GM12878 (cell line): ENCODE data around the gene ANXA4. TPM values are rescaled to one million over a fixed set of nuclear protein-coding genes. Genes with fewer than 3 reads are reported as not detected.

Experiments used
- ATAC-seq: fragments of 200-7000 bp; cut with Tn5 transposase; 3 replicates; pipeline ENCODE4 v1.9.1; 2020; ENCODE audit warnings: mild to moderate bottlenecking, moderate library complexity
- BruUV-seq: library from RNA; stranded (reverse); fragments of 400-500 nt; replicated peaks from 2 replicates; lab custom pipeline; 2021; lab: Mats Ljungman, UMichigan
- CTCF ChIA-PET: fragments of 300-600 bp; sonication (Branson Sonifier 250); formaldehyde crosslinking; extraction: SDS; loops from one replicate; lab custom pipeline; 2021; ENCODE audit warnings: inconsistent platforms; lab: Yijun Ruan, JAX
- POLR2A ChIA-PET: fragments of 350-600 bp; formaldehyde crosslinking; extraction: SDS; loops from one replicate; lab custom pipeline; 2021; ENCODE audit warnings: inconsistent platforms; lab: Charles Lee
- RAD21 ChIA-PET: fragments of 300-600 bp; sonication (Branson Sonifier 250); formaldehyde crosslinking; loops from one replicate; lab custom pipeline; 2023; ENCODE audit warnings: antibody characterized with exemption; ENCODE audit not compliant: unreplicated experiment; lab: Charles Lee
- SMC1A ChIA-PET: fragments of 300-600 bp; sonication (Branson Sonifier 250); formaldehyde crosslinking; loops from one replicate; lab custom pipeline; 2023; ENCODE audit not compliant: unreplicated experiment, uncharacterized antibody; lab: Charles Lee
- DNase-seq: peaks from one replicate; pipeline ENCODE4 v3.0.0-alpha.2; 2011; ENCODE audit warnings: low read depth, low spot score
- FAIRE-seq: peaks from 3 replicates; lab custom pipeline; 2011; peaks lifted over from hg19 to GRCh38; lab: Jason Lieb, UNC
- H2AFZ ChIP-seq: 2 replicates; pipeline ENCODE4 v1.6.0; 2011; ENCODE audit warnings: low read depth, low read length, control low read depth; ENCODE audit not compliant: control insufficient read depth
- H3K27ac ChIP-seq: 2 replicates; pipeline ENCODE4 v1.5.1; 2011; ENCODE audit warnings: control low read depth; ENCODE audit not compliant: control insufficient read depth, insufficient read depth
- H3K27me3 ChIP-seq, 2 experiments: replicated peaks in 1 of 2; 2 replicates each; pipeline versions ENCODE4 v1.6.0 to v1.6.1; 2011; ENCODE audit warnings: low read length in 1 of 2; ENCODE audit not compliant: control insufficient read depth in 2 of 2, insufficient read depth in 2 of 2
- H3K36me3 ChIP-seq, 2 experiments: 2 replicates each; pipeline ENCODE4 v1.5.1; 2011; ENCODE audit warnings: low read length in 1 of 2; ENCODE audit not compliant: control insufficient read depth in 2 of 2, insufficient read depth in 2 of 2
- H3K4me1 ChIP-seq: 2 replicates; pipeline ENCODE4 v1.6.1; 2011; ENCODE audit warnings: mild to moderate bottlenecking, low read length, moderate library complexity, mixed read lengths; ENCODE audit not compliant: control insufficient read depth, insufficient read depth
- H3K4me2 ChIP-seq: 2 replicates; pipeline ENCODE4 v1.6.0; 2011; ENCODE audit warnings: control low read depth; ENCODE audit not compliant: control insufficient read depth, insufficient read depth
- H3K4me3 ChIP-seq: fragments of 200-600 bp; sonication (generic); 2 replicates; pipeline ENCODE4 v1.5.1; 2016
- H3K79me2 ChIP-seq: 2 replicates; pipeline ENCODE4 v1.6.0; 2011; ENCODE audit warnings: low read length; ENCODE audit not compliant: control insufficient read depth, insufficient read depth
- H3K9ac ChIP-seq: 2 replicates; pipeline ENCODE4 v1.8.0; 2011; ENCODE audit warnings: low read length, control low read depth, mixed read lengths; ENCODE audit not compliant: control insufficient read depth, insufficient read depth
- H3K9me3 ChIP-seq: replicated peaks from 3 replicates; pipeline ENCODE4 v1.5.1; 2011; ENCODE audit warnings: mild to moderate bottlenecking, low read length; ENCODE audit not compliant: control insufficient read depth, insufficient read depth
- H4K20me1 ChIP-seq: 2 replicates; pipeline ENCODE4 v1.6.0; 2011; ENCODE audit not compliant: control insufficient read depth, insufficient read depth
- EGR1 ChIP-seq, 2 experiments: IDR thresholded peaks; 1 replicate in 1 of 2; 2 replicates in 1 of 2; pipeline ENCODE4 v1.6.1; 2011 to 2012; ENCODE audit warnings: low read depth in 2 of 2, low read length in 2 of 2, borderline replicate concordance in 1 of 2, mild to moderate bottlenecking in 1 of 2, moderate library complexity in 1 of 2
- HDGF ChIP-seq: fragments of 450-650 bp; IDR thresholded peaks from 2 replicates; pipeline ENCODE4 v1.6.1; 2016; ENCODE audit warnings: antibody characterized with exemption
- MAX ChIP-seq: IDR thresholded peaks from 2 replicates; pipeline ENCODE4 v1.6.1; 2012; ENCODE audit warnings: low read depth, low read length, improper control_type of control experiment
- NRF1 ChIP-seq: conservative IDR thresholded peaks from 2 replicates; pipeline ENCODE4 v1.6.1; 2011; ENCODE audit warnings: mild to moderate bottlenecking, low read depth, low read length, improper control_type of control experiment
- RB1 ChIP-seq: fragments of 450-650 bp; formaldehyde crosslinking; IDR thresholded peaks from 2 replicates; pipeline ENCODE4 v1.6.1; 2017; ENCODE audit warnings: mild to moderate bottlenecking, borderline replicate concordance
- RBBP5 ChIP-seq: fragments of 200-600 bp; sonication (generic); conservative IDR thresholded peaks from 2 replicates; pipeline ENCODE4 v1.6.1; 2016
- TCF12 ChIP-seq: IDR thresholded peaks from 2 replicates; pipeline ENCODE4 v1.6.1; 2011; ENCODE audit warnings: low read depth, mild to moderate bottlenecking, low read length
- TCF3 ChIP-seq: IDR thresholded peaks from 2 replicates; pipeline ENCODE4 v1.6.1; 2012; ENCODE audit warnings: low read depth, mild to moderate bottlenecking, low read length, borderline replicate concordance; ENCODE audit not compliant: insufficient read depth
- ZNF207 ChIP-seq: fragments of 450-650 bp; IDR thresholded peaks from 2 replicates; pipeline ENCODE4 v1.6.1; 2014; ENCODE audit warnings: antibody characterized with exemption, mild to moderate bottlenecking, borderline replicate concordance
- ZNF622 ChIP-seq: fragments of 450-650 bp; IDR thresholded peaks from 2 replicates; pipeline ENCODE4 v1.6.1; 2017; ENCODE audit warnings: mild to moderate bottlenecking, inconsistent platforms
- WGBS: methylation state at CpG from one replicate; pipeline ENCODE4 v1.1.6; 2016; ENCODE audit warnings: low lambda C conversion rate; ENCODE audit not compliant: insufficient replicate concordance, insufficient coverage; ENCODE audit errors: missing lambda C conversion rate; 5-methylcytosine and 5-hydroxymethylcytosine counted together
- in situ Hi-C: fragments of 300-500 bp; cut with MboI; formaldehyde crosslinking; loops from 9 replicates; pipeline ENCODE4 v1.14.3; 2018; ENCODE audit warnings: mixed read lengths
- intact Hi-C: fragments of 100-400 bp; cut with micrococcal nuclease; formaldehyde crosslinking; loops from one replicate; pipeline ENCODE4 v1.14.2; 2022; ENCODE audit not compliant: unreplicated experiment
- polyA plus RNA-seq, 11 experiments: library from polyadenylated mRNA; depleted of rRNA in 4 of 11; unstranded in 6 of 11; stranded (reverse) in 5 of 11; fragments of >200 nt; fragmentation: Nextera tagmentation in 4 of 11; fragmentation: Illumina TruSeq in 1 of 11; extraction: Ambion mirVana in 4 of 11; extraction: Trizol in 1 of 11; gene quantifications; 1 replicate in 1 of 11; 2 replicates in 10 of 11; pipeline versions ENCODE4 v1.2.1 to v1.2.3, GENCODE V29; 2011 to 2016; ENCODE audit warnings: inconsistent platforms in 2 of 11, missing spikeins in 2 of 11, low read depth in 1 of 11
- total RNA-seq, 4 experiments: library from RNA; depleted of rRNA in 3 of 4; stranded (reverse); fragments of >200 nt in 3 of 4; fragmentation: Illumina TruSeq in 1 of 4; extraction: Trizol in 1 of 4; gene quantifications; 2 replicates each; pipeline versions ENCODE4 v1.2.1 to v1.2.3, GENCODE V29; 2013 to 2021
- TF ChIP-seq, protein P1 (sequence below): fragments of 450-650 bp; formaldehyde crosslinking; IDR thresholded peaks from 2 replicates; pipeline ENCODE4 v1.4.0; 2020; ENCODE audit warnings: mild to moderate bottlenecking, moderate library complexity

The ANXA4 gene
- total and polyA plus RNA-seq, 10 of the 15 experiments (the other 5 are each of a cell fraction or from before 2014, with no cell fraction given): 16.3 to 97.2 (median 71.0) TPM

DNA sequence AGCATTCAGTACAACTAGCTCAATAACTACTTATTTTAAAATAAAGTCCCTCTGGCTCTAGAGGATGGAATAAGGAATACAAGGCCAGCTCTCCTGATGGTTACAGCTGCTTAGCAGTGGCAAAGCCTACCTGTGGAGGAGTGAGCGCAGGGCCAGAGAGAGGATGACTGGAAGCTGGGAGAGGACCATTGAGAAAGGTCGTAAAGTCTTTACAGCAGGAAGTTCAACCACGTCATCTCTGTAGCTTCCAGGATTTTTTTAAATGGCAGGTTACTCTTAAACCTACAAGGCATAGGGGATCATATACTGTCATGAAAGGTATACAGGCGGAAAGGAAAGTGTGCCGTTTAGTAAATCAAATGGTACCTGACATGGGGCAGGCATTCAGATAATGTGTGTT is 26.3 kb downstream of the ANXA4 start:
- H3K4me1 ChIP-seq: peaks cover 58% of the 10 kb centered on the region
- WGBS: 98% methylated on average over 5 of the region's 5 CpGs
- in situ Hi-C loops (no loop called here), intact Hi-C loops (no loop called here)
- no peak overlapping the region for H2AFZ ChIP-seq
- no peak overlapping the region for H3K9ac ChIP-seq
- no peak overlapping the region for H3K4me3 ChIP-seq
- FAIRE-seq (no peak), DNase-seq (no peak), ATAC-seq (no peak)
- H3K36me3 ChIP-seq: no peaks in the 10 kb centered on the region
- SMC1A ChIA-PET: interaction anchor here (0.6 to 5.7 kb wide), 16 partner anchors 8 to 365 kb away, joined by 3 to 40 read pairs (median 10); no protein-coding TSS in a partner anchor
- RAD21 ChIA-PET: interaction anchor here (0.6 to 1.6 kb wide), 10 partner anchors 10 to 49 kb away, joined by 3 to 6 read pairs (median 3); partner anchors contain the start of gene ANXA4
- no peaks in the 10 kb centered on the region for H3K9me3 ChIP-seq
- H3K27ac ChIP-seq: no peak overlapping the region
- no TSS peak for BruUV-seq
- H3K4me2 ChIP-seq: no peak overlapping the region
- H3K79me2 ChIP-seq: peaks cover 12% of the 10 kb centered on the region
- CTCF ChIA-PET: interaction anchor here (1.0 to 4.4 kb wide), 12 partner anchors 11 to 50 kb away, joined by 3 to 28 read pairs (median 6); no protein-coding TSS in a partner anchor
- TF ChIP-seq MAX: no peak
- no peak for TF ChIP-seq TCF12
- TF ChIP-seq RB1: no peak
- TF ChIP-seq RBBP5: no peak
- no peak for TF ChIP-seq HDGF
- TF ChIP-seq EGR1 (IDR thresholded peaks at IDR 0.05; ENCODE audit: borderline replicate concordance in 1 of 2, low read depth in 2 of 2, low read length in 2 of 2): no peak
- TF ChIP-seq, protein P1, sequence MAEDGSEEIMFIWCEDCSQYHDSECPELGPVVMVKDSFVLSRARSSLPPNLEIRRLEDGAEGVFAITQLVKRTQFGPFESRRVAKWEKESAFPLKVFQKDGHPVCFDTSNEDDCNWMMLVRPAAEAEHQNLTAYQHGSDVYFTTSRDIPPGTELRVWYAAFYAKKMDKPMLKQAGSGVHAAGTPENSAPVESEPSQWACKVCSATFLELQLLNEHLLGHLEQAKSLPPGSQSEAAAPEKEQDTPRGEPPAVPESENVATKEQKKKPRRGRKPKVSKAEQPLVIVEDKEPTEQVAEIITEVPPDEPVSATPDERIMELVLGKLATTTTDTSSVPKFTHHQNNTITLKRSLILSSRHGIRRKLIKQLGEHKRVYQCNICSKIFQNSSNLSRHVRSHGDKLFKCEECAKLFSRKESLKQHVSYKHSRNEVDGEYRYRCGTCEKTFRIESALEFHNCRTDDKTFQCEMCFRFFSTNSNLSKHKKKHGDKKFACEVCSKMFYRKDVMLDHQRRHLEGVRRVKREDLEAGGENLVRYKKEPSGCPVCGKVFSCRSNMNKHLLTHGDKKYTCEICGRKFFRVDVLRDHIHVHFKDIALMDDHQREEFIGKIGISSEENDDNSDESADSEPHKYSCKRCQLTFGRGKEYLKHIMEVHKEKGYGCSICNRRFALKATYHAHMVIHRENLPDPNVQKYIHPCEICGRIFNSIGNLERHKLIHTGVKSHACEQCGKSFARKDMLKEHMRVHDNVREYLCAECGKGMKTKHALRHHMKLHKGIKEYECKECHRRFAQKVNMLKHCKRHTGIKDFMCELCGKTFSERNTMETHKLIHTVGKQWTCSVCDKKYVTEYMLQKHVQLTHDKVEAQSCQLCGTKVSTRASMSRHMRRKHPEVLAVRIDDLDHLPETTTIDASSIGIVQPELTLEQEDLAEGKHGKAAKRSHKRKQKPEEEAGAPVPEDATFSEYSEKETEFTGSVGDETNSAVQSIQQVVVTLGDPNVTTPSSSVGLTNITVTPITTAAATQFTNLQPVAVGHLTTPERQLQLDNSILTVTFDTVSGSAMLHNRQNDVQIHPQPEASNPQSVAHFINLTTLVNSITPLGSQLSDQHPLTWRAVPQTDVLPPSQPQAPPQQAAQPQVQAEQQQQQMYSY (CRISPR knock-in tag): no peak
- no peak for TF ChIP-seq TCF3
- TF ChIP-seq NRF1: no peak
- no peak for TF ChIP-seq ZNF207
- no peak for TF ChIP-seq ZNF622
- no peaks in the 10 kb centered on the region for H3K27me3 ChIP-seq
- POLR2A ChIA-PET: interaction anchor here (0.6 to 1.8 kb wide), 6 partner anchors 13 to 1028 kb away, joined by 3 to 6 read pairs (median 4); no protein-coding TSS in a partner anchor
- H4K20me1 ChIP-seq: no peaks in the 10 kb centered on the region
